ENCODE results near the gene OTOS.

The OTOS gene

GRCh38 chr2:240153418-240153817, 13.0 kb upstream of the OTOS start:
- Histone ChIP-seq H3K27ac (ENCODE audit: low read depth, low read length) (no peak overlapping the region), H3K4me3 (ENCODE audit: low read depth in 1 of 2, low read length in 2 of 2) (no peak overlapping the region), H3K4me1 (ENCODE audit: control insufficient read depth in 1 of 2, insufficient read depth in 2 of 2, low read length in 2 of 2) (no peaks in the 10 kb centered on the region), H3K27me3 (ENCODE audit: control insufficient read depth in 1 of 2, insufficient read depth in 2 of 2, low read length in 2 of 2) (peaks cover 0 to 4% of the 10 kb centered on the region in 2 donors), H3K9me3 (ENCODE audit: control insufficient read depth in 1 of 2, low read length in 2 of 2) (no peaks in the 10 kb centered on the region), H3K9ac (ENCODE audit: low read depth in 1 of 2, low read length in 2 of 2) (no peak overlapping the region), H3K36me3 (ENCODE audit: control insufficient read depth in 1 of 2, insufficient read depth in 2 of 2, low read length in 2 of 2) (no peaks in the 10 kb centered on the region)

- Histone ChIP-seq H3K9me3 (ENCODE audit: control insufficient read depth in 1 of 2, low read length in 2 of 2) (no peaks in the 10 kb centered on the region), H3K4me1 (ENCODE audit: control insufficient read depth in 1 of 2, insufficient read depth in 2 of 2, low read length in 2 of 2) (no peaks in the 10 kb centered on the region), H3K9ac (ENCODE audit: low read depth in 1 of 2, low read length in 2 of 2) (no peak overlapping the region), H3K36me3 (ENCODE audit: control insufficient read depth in 1 of 2, insufficient read depth in 2 of 2, low read length in 2 of 2) (no peaks in the 10 kb centered on the region), H3K27ac (ENCODE audit: low read depth, low read length) (no peak overlapping the region), H3K4me3 (ENCODE audit: low read depth in 1 of 2, low read length in 2 of 2) (no peak overlapping the region), H3K27me3 (ENCODE audit: control insufficient read depth in 1 of 2, insufficient read depth in 2 of 2, low read length in 2 of 2) (peaks cover 0 to 4% of the 10 kb centered on the region in 2 donors)
Measured at GRCh38 chr2:240151477-240152031, 11.1 kb upstream of the OTOS start.

GRCh38 chr2:240149943-240150784, 9.7 kb upstream of the OTOS start:
- H3K27ac ChIP-seq (ENCODE audit: low read depth, low read length) = no peak overlapping the region
- H3K9ac ChIP-seq (ENCODE audit: low read depth in 1 of 2, low read length in 2 of 2) = no peak overlapping the region
- H3K36me3 ChIP-seq (ENCODE audit: control insufficient read depth in 1 of 2, insufficient read depth in 2 of 2, low read length in 2 of 2) = no peaks in the 10 kb centered on the region
- H3K9me3 ChIP-seq (ENCODE audit: control insufficient read depth in 1 of 2, low read length in 2 of 2) = no peaks in the 10 kb centered on the region
- H3K4me3 ChIP-seq (ENCODE audit: low read depth in 1 of 2, low read length in 2 of 2) = no peak overlapping the region
- no peaks in the 10 kb centered on the region for H3K4me1 ChIP-seq (ENCODE audit: control insufficient read depth in 1 of 2, insufficient read depth in 2 of 2, low read length in 2 of 2)
- H3K27me3 ChIP-seq (ENCODE audit: control insufficient read depth in 1 of 2, insufficient read depth in 2 of 2, low read length in 2 of 2) = peaks cover 0 to 4% of the 10 kb centered on the region in 2 donors

GRCh38 chr2:240147911-240148587, 7.6 kb upstream of the OTOS start:
- Histone ChIP-seq H3K4me1 (ENCODE audit: control insufficient read depth in 1 of 2, insufficient read depth in 2 of 2, low read length in 2 of 2) (no peaks in the 10 kb centered on the region), H3K4me3 (ENCODE audit: low read depth in 1 of 2, low read length in 2 of 2) (no peak overlapping the region), H3K36me3 (ENCODE audit: control insufficient read depth in 1 of 2, insufficient read depth in 2 of 2, low read length in 2 of 2) (no peaks in the 10 kb centered on the region), H3K9me3 (ENCODE audit: control insufficient read depth in 1 of 2, low read length in 2 of 2) (no peaks in the 10 kb centered on the region), H3K27me3 (ENCODE audit: control insufficient read depth in 1 of 2, insufficient read depth in 2 of 2, low read length in 2 of 2) (peaks cover 0 to 4% of the 10 kb centered on the region in 2 donors), H3K27ac (ENCODE audit: low read depth, low read length) (no peak overlapping the region), H3K9ac (ENCODE audit: low read depth in 1 of 2, low read length in 2 of 2) (no peak overlapping the region)

- no peaks in the 10 kb centered on the region for H3K4me1 ChIP-seq (ENCODE audit: control insufficient read depth in 1 of 2, insufficient read depth in 2 of 2, low read length in 2 of 2)
- H3K4me3 ChIP-seq (ENCODE audit: low read depth in 1 of 2, low read length in 2 of 2) = no peak overlapping the region
- H3K27ac ChIP-seq (ENCODE audit: low read depth, low read length) = no peak overlapping the region
- H3K9me3 ChIP-seq (ENCODE audit: control insufficient read depth in 1 of 2, low read length in 2 of 2) = no peaks in the 10 kb centered on the region
- H3K27me3 ChIP-seq (ENCODE audit: control insufficient read depth in 1 of 2, insufficient read depth in 2 of 2, low read length in 2 of 2) = peaks cover 0 to 4% of the 10 kb centered on the region in 2 donors
- no peak overlapping the region for H3K9ac ChIP-seq (ENCODE audit: low read depth in 1 of 2, low read length in 2 of 2)
- no peaks in the 10 kb centered on the region for H3K36me3 ChIP-seq (ENCODE audit: control insufficient read depth in 1 of 2, insufficient read depth in 2 of 2, low read length in 2 of 2)
Measured at GRCh38 chr2:240147382-240147781, 6.9 kb upstream of the OTOS start.

GRCh38 chr2:240146627-240147278, 6.3 kb upstream of the OTOS start:
- Histone ChIP-seq H3K9me3 (ENCODE audit: control insufficient read depth in 1 of 2, low read length in 2 of 2) (no peaks in the 10 kb centered on the region), H3K9ac (ENCODE audit: low read depth in 1 of 2, low read length in 2 of 2) (no peak overlapping the region), H3K27ac (ENCODE audit: low read depth, low read length) (no peak overlapping the region), H3K36me3 (ENCODE audit: control insufficient read depth in 1 of 2, insufficient read depth in 2 of 2, low read length in 2 of 2) (no peaks in the 10 kb centered on the region), H3K4me1 (ENCODE audit: control insufficient read depth in 1 of 2, insufficient read depth in 2 of 2, low read length in 2 of 2) (no peaks in the 10 kb centered on the region), H3K27me3 (ENCODE audit: control insufficient read depth in 1 of 2, insufficient read depth in 2 of 2, low read length in 2 of 2) (peaks cover 0 to 4% of the 10 kb centered on the region in 2 donors), H3K4me3 (ENCODE audit: low read depth in 1 of 2, low read length in 2 of 2) (no peak overlapping the region)

- Histone ChIP-seq H3K36me3 (ENCODE audit: control insufficient read depth in 1 of 2, insufficient read depth in 2 of 2, low read length in 2 of 2) (no peaks in the 10 kb centered on the region), H3K27ac (ENCODE audit: low read depth, low read length) (no peak overlapping the region), H3K4me3 (ENCODE audit: low read depth in 1 of 2, low read length in 2 of 2) (no peak overlapping the region), H3K4me1 (ENCODE audit: control insufficient read depth in 1 of 2, insufficient read depth in 2 of 2, low read length in 2 of 2) (no peaks in the 10 kb centered on the region), H3K9ac (ENCODE audit: low read depth in 1 of 2, low read length in 2 of 2) (no peak overlapping the region), H3K27me3 (ENCODE audit: control insufficient read depth in 1 of 2, insufficient read depth in 2 of 2, low read length in 2 of 2) (peaks cover 0 to 4% of the 10 kb centered on the region in 2 donors), H3K9me3 (ENCODE audit: control insufficient read depth in 1 of 2, low read length in 2 of 2) (no peaks in the 10 kb centered on the region)
Measured at GRCh38 chr2:240146141-240146561, 5.7 kb upstream of the OTOS start.

- H3K27ac ChIP-seq (ENCODE audit: low read depth, low read length) = no peak overlapping the region
- H3K9me3 ChIP-seq (ENCODE audit: control insufficient read depth in 1 of 2, low read length in 2 of 2) = no peaks in the 10 kb centered on the region
- no peak overlapping the region for H3K4me3 ChIP-seq (ENCODE audit: low read depth in 1 of 2, low read length in 2 of 2)
- peaks cover 0 to 4% of the 10 kb centered on the region in 2 donors for H3K27me3 ChIP-seq (ENCODE audit: control insufficient read depth in 1 of 2, insufficient read depth in 2 of 2, low read length in 2 of 2)
- H3K36me3 ChIP-seq (ENCODE audit: control insufficient read depth in 1 of 2, insufficient read depth in 2 of 2, low read length in 2 of 2) = no peaks in the 10 kb centered on the region
- no peaks in the 10 kb centered on the region for H3K4me1 ChIP-seq (ENCODE audit: control insufficient read depth in 1 of 2, insufficient read depth in 2 of 2, low read length in 2 of 2)
- no peak overlapping the region for H3K9ac ChIP-seq (ENCODE audit: low read depth in 1 of 2, low read length in 2 of 2)
Measured at GRCh38 chr2:240145461-240145860, 5.0 kb upstream of the OTOS start.

GRCh38 chr2:240144649-240145261, 4.3 kb upstream of the OTOS start:
- H3K4me3 ChIP-seq (ENCODE audit: low read depth in 1 of 2, low read length in 2 of 2) = no peak overlapping the region
- no peaks in the 10 kb centered on the region for H3K36me3 ChIP-seq (ENCODE audit: control insufficient read depth in 1 of 2, insufficient read depth in 2 of 2, low read length in 2 of 2)
- no peak overlapping the region for H3K9ac ChIP-seq (ENCODE audit: low read depth in 1 of 2, low read length in 2 of 2)
- no peaks in the 10 kb centered on the region for H3K9me3 ChIP-seq (ENCODE audit: control insufficient read depth in 1 of 2, low read length in 2 of 2)
- no peak overlapping the region for H3K27ac ChIP-seq (ENCODE audit: low read depth, low read length)
- H3K27me3 ChIP-seq (ENCODE audit: control insufficient read depth in 1 of 2, insufficient read depth in 2 of 2, low read length in 2 of 2) = no peaks in the 10 kb centered on the region
- H3K4me1 ChIP-seq (ENCODE audit: control insufficient read depth in 1 of 2, insufficient read depth in 2 of 2, low read length in 2 of 2) = no peaks in the 10 kb centered on the region

Measured in duodenal mucosa (tissue), 2 donors.